HepG2 (cell line): ENCODE measurements around the gene FTL.

Experiments used
- ATM ChIP-seq: fragments of 450-650 bp; IDR thresholded peaks from 2 replicates; pipeline ENCODE4 v1.7.1; 2017; ENCODE audit warnings: mild to moderate bottlenecking, borderline replicate concordance
- BHLHE40 ChIP-seq: IDR thresholded peaks from 2 replicates; pipeline ENCODE4 v1.6.1; 2011; ENCODE audit warnings: low read length, improper control_type of control experiment
- CREM ChIP-seq, 2 experiments: sonication (generic) in 1 of 2; formaldehyde crosslinking in 1 of 2; IDR thresholded peaks; 2 replicates each; pipeline versions ENCODE4 v1.4.0 to v1.6.1; 2016 to 2020; ENCODE audit warnings: antibody characterized with exemption in 1 of 2, mild to moderate bottlenecking in 1 of 2, missing genetic modification reagents in 1 of 2
- SOX5 ChIP-seq: IDR thresholded peaks from 2 replicates; pipeline ENCODE4 v1.6.1; 2016; ENCODE audit warnings: borderline replicate concordance
- SRSF1 ChIP-seq: fragments of 200-400 bp; formaldehyde crosslinking; optimal IDR thresholded peaks from 2 replicates; pipeline ENCODE3; 2017; ENCODE audit warnings: mild to moderate bottlenecking, low read depth, low read length, moderate library complexity

DNA sequence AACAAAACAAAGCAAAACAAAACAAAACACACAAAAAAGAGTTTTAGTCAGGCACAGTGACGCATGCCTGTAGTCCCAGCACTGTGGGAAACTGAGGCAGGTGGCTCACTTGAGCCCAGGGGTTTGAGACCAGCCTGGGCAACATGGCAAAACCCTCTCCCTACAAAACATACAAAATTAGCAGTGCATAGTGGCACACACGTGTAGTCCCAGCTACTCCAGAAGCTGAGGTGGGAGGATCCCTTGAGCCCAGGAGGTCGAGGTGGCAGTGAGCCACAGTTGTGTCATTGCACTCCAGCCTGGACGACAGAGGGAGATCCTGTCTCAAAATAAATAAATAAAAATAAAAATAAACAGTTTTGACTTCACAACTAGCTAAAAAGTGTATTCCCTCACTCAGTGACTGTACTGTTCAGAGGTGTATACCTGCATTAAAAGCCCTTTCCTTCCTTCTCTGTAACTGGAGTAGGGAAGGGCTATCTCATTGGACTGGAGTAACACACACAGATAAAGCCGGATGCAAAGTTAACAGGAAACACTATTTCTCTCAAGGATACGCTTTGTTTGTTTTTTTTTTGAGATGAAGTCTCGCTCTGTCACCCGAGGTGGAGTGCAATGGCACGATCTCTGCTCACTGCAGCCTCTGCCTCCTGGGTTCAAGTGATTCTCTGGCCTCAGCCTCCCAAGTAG lies 14.1 kb upstream of the FTL start:
- TF ChIP-seq SRSF1 (no peak), CREM (IDR thresholded peaks at IDR 0.05) (no peak), CREM (CRISPR knock-in tag; IDR thresholded peaks at IDR 0.05) (no peak), SOX5 (peak; percentile 33; the same call in 1 of the 2 replicates), BHLHE40 (no peak), ATM (no peak)
